HCT116 (cell line): ENCODE results near the gene FAM193A. TPM values are rescaled to one million over a fixed set of nuclear protein-coding genes. Genes with fewer than 3 reads are reported as not detected.

Experiments
- ATAC-seq: fragments of 200-7000 bp; cut with Tn5 transposase; 2 replicates; pipeline ENCODE4 v1.9.1; 2020; ENCODE audit warnings: mild to moderate bottlenecking, moderate library complexity
- BruUV-seq: library from RNA; stranded (reverse); fragments of 400-500 nt; replicated peaks from 2 replicates; lab custom pipeline; 2021; lab: Mats Ljungman, UMichigan
- CTCF ChIA-PET: fragments of 300-600 bp; sonication (Branson Sonifier 250); formaldehyde crosslinking; loops from one replicate; lab custom pipeline; 2021; ENCODE audit warnings: antibody characterized with exemption; lab: Charles Lee
- POLR2A ChIA-PET: fragments of 300-600, 350-600 bp; sonication (Branson Sonifier 250); formaldehyde crosslinking; loops from one replicate; lab custom pipeline; 2021; ENCODE audit warnings: antibody characterized with exemption; lab: Charles Lee
- RAD21 ChIA-PET, 2 experiments: fragments of 300-600 bp; sonication (Branson Sonifier 250); formaldehyde crosslinking; loops; one replicate each; lab custom pipeline; 2023; ENCODE audit warnings: low total read pairs in 2 of 2; ENCODE audit not compliant: uncharacterized antibody in 2 of 2, unreplicated experiment in 2 of 2, low non-redundant PET in 1 of 2; lab: Charles Lee
- DNase-seq: peaks from one replicate; pipeline ENCODE4 v3.0.0-alpha.2; 2010; ENCODE audit warnings: low read depth, low spot score
- H2AFZ ChIP-seq: fragments of 200-600 bp; shearing (Covaris generic), sonication (generic); 2 replicates; pipeline ENCODE4 v1.6.1; 2017; ENCODE audit warnings: low read depth, mixed run types, mixed read lengths, antibody characterized with exemption, low read length; ENCODE audit not compliant: poor library complexity, severe bottlenecking
- H3K27ac ChIP-seq: 2 replicates; pipeline ENCODE4 v1.5.1; 2012; ENCODE audit warnings: low read depth, low read length
- H3K27me3 ChIP-seq: fragments of 200-600 bp; sonication (generic); 2 replicates; pipeline ENCODE4 v1.6.1; 2016; ENCODE audit warnings: mixed run types, low read length, mixed read lengths; ENCODE audit not compliant: insufficient read depth
- H3K36me3 ChIP-seq, 2 experiments: fragments of 200-500 bp in 1 of 2; fragments of 200-600 bp in 1 of 2; sonication (Bioruptor generic) in 1 of 2; sonication (generic) in 1 of 2; 2 replicates each; pipeline versions ENCODE4 v1.5.1 to v1.6.1; 2014 to 2016; ENCODE audit warnings: low read length in 2 of 2, inconsistent platforms in 1 of 2, mixed read lengths in 1 of 2, mixed run types in 1 of 2; ENCODE audit not compliant: insufficient read depth in 2 of 2, control insufficient read depth in 1 of 2
- H3K4me1 ChIP-seq, 2 experiments: fragments of 200-600 bp in 1 of 2; sonication (generic) in 1 of 2; 2 replicates each; pipeline versions ENCODE4 v1.5.1 to v1.6.1; 2012 to 2017; ENCODE audit warnings: low read length in 2 of 2, inconsistent platforms in 1 of 2, mild to moderate bottlenecking in 1 of 2, mixed read lengths in 1 of 2, mixed run types in 1 of 2, moderate library complexity in 1 of 2; ENCODE audit not compliant: insufficient read depth in 2 of 2, control insufficient read depth in 1 of 2
- H3K4me2 ChIP-seq: fragments of 200-600 bp; sonication (generic); 2 replicates; pipeline ENCODE4 v1.6.1; 2017; ENCODE audit warnings: mixed run types, low read length, mixed read lengths
- H3K4me3 ChIP-seq, 2 experiments: fragments of 200-600 bp in 1 of 2; sonication (generic) in 1 of 2; replicated peaks in 1 of 2; 2 replicates each; pipeline ENCODE4 v1.5.1; 2011 to 2016; ENCODE audit warnings: low read length in 2 of 2, control low read depth in 1 of 2, low read depth in 1 of 2, mild to moderate bottlenecking in 1 of 2, mixed read lengths in 1 of 2, mixed run types in 1 of 2
- H3K79me2 ChIP-seq: fragments of 200-600 bp; sonication (generic); 2 replicates; pipeline ENCODE4 v1.6.1; 2017; ENCODE audit warnings: mild to moderate bottlenecking, mixed run types, low read length, moderate library complexity, mixed read lengths; ENCODE audit not compliant: insufficient read depth
- H3K9ac ChIP-seq: fragments of 200-600 bp; sonication (generic); 2 replicates; pipeline ENCODE4 v1.6.1; 2016; ENCODE audit warnings: low read length, mixed read lengths
- H3K9me2 ChIP-seq: fragments of 200-600 bp; sonication (generic), shearing (Covaris generic); 2 replicates; pipeline ENCODE4 v1.6.1; 2017; ENCODE audit warnings: mixed run types, mild to moderate bottlenecking, moderate library complexity; ENCODE audit not compliant: insufficient read depth
- H3K9me3 ChIP-seq, 2 experiments: fragments of 200-500 bp in 1 of 2; fragments of 200-600 bp in 1 of 2; sonication (Bioruptor generic) in 1 of 2; sonication (generic) in 1 of 2; 2 replicates each; pipeline ENCODE4 v1.6.1; 2014 to 2017; ENCODE audit warnings: low read length in 2 of 2, mixed read lengths in 2 of 2, inconsistent platforms in 1 of 2, low read depth in 1 of 2, mild to moderate bottlenecking in 1 of 2, mixed run types in 1 of 2, moderate library complexity in 1 of 2; ENCODE audit not compliant: control insufficient read depth in 1 of 2, insufficient read depth in 1 of 2
- H4K20me1 ChIP-seq: fragments of 200-600 bp; sonication (generic), shearing (Covaris generic); 2 replicates; pipeline ENCODE4 v1.6.1; 2017; ENCODE audit warnings: mixed run types, mild to moderate bottlenecking, moderate library complexity; ENCODE audit not compliant: insufficient read depth
- ATF3 ChIP-seq: IDR thresholded peaks from 2 replicates; pipeline ENCODE4 v1.6.1; 2012
- CEBPB ChIP-seq: IDR thresholded peaks from 2 replicates; pipeline ENCODE4 v1.6.1; 2012; ENCODE audit warnings: low read depth
- EGR1 ChIP-seq: IDR thresholded peaks from 2 replicates; pipeline ENCODE4 v1.6.1; 2012; ENCODE audit warnings: low read depth
- ELF1 ChIP-seq: IDR thresholded peaks from 2 replicates; pipeline ENCODE4 v1.6.1; 2012; ENCODE audit warnings: low read depth, borderline replicate concordance
- EZH2 ChIP-seq: fragments of 200-600 bp; sonication (generic); IDR thresholded peaks from 2 replicates; pipeline ENCODE4 v1.6.1; 2017; ENCODE audit warnings: antibody characterized with exemption, mixed run types
- EZH2phosphoT487 ChIP-seq: fragments of 200-600 bp; IDR thresholded peaks from 2 replicates; pipeline ENCODE4 v1.6.1; 2018; ENCODE audit warnings: antibody characterized with exemption, borderline replicate concordance
- JUND ChIP-seq: IDR thresholded peaks from 2 replicates; pipeline ENCODE4 v1.6.1; 2012
- MAX ChIP-seq: IDR thresholded peaks from 2 replicates; pipeline ENCODE4 v1.6.1; 2012
- POLR2A ChIP-seq: IDR thresholded peaks from 2 replicates; pipeline ENCODE4 v1.7.0; 2011; ENCODE audit warnings: borderline replicate concordance; ENCODE audit not compliant: insufficient read depth, insufficient read length; ENCODE audit errors: extremely low read depth
- POLR2AphosphoS5 ChIP-seq: IDR thresholded peaks from 2 replicates; pipeline ENCODE4 v1.6.1; 2011; ENCODE audit warnings: mild to moderate bottlenecking, low read depth, low read length, moderate library complexity
- RAD21 ChIP-seq: IDR thresholded peaks from 2 replicates; pipeline ENCODE4 v1.6.1; 2012; ENCODE audit warnings: low read depth, mild to moderate bottlenecking
- REST ChIP-seq: IDR thresholded peaks from 2 replicates; pipeline ENCODE4 v1.6.1; 2012; ENCODE audit warnings: low read depth
- SIN3A ChIP-seq: IDR thresholded peaks from 2 replicates; pipeline ENCODE4 v1.6.1; 2012; ENCODE audit warnings: low read depth
- SRF ChIP-seq: IDR thresholded peaks from 2 replicates; pipeline ENCODE4 v1.6.1; 2012; ENCODE audit warnings: low read depth
- ZFX ChIP-seq: fragments of 450-650 bp; IDR thresholded peaks from 2 replicates; pipeline ENCODE4 v1.6.1; 2017
- ZNF274 ChIP-seq: fragments of 200-500 bp; sonication (Bioruptor generic); IDR thresholded peaks from 2 replicates; pipeline ENCODE4 v1.6.1; 2014; ENCODE audit warnings: mild to moderate bottlenecking, low read depth, low read length, inconsistent platforms
- intact Hi-C: fragments of 100-400 bp; cut with micrococcal nuclease; formaldehyde crosslinking; loops from 2 replicates; pipeline ENCODE4 v1.10.0; 2022
- total RNA-seq: library from RNA; stranded (reverse); gene quantifications from one replicate; pipeline ENCODE4 v1.2.1, GENCODE V29; 2021; ENCODE audit not compliant: unreplicated experiment

FAM193A gene
- total RNA-seq, 1 experiment from 2014 or later = 15.7 TPM

GRCh38 chr4:2728221-2728620 lies 191.8 kb downstream of the FAM193A start:
- Histone ChIP-seq H3K9me3 (no peaks in the 10 kb centered on the region), H3K9me2 (no peaks in the 10 kb centered on the region), H2AFZ (no peak overlapping the region), H4K20me1 (no peaks in the 10 kb centered on the region), H3K27ac (no peak overlapping the region), H3K27me3 (no peaks in the 10 kb centered on the region), H3K36me3 (peaks cover 5 to 9% of the 10 kb centered on the region in 2 experiments; a peak in 3 of 4 replicates), H3K9ac (no peak overlapping the region), H3K79me2 (no peaks in the 10 kb centered on the region), H3K4me1 (no peaks in the 10 kb centered on the region)
- no peak for DNase-seq
- no TSS peak for BruUV-seq
- RAD21 ChIA-PET = no interaction called here
- POLR2A ChIA-PET = interaction anchor here (0.7 kb wide), 1 partner anchor 8 kb away, joined by 5 read pairs; no protein-coding TSS in a partner anchor
- intact Hi-C loops = no loop called here
- no peak for ATAC-seq
- CTCF ChIA-PET = no interaction called here
- TF ChIP-seq ELF1 (no peak), EZH2 (no peak), RAD21 (no peak), ATF3 (no peak), CEBPB (no peak), REST (no peak), EZH2phosphoT487 (no peak), MAX (no peak), POLR2AphosphoS5 (no peak), SIN3A (no peak), ZFX (no peak), EGR1 (no peak), SRF (no peak), ZNF274 (no peak), JUND (no peak), POLR2A (no peak)
- TF ChIP-seq, all 23 proteins: peak for 0
- H3K4me3 ChIP-seq = no peak overlapping the region
- no peak overlapping the region for H3K4me2 ChIP-seq
